Breast epithelium (tissue), 4 donors: ENCODE data around the gene TMEM243. TPM values are rescaled to one million over a fixed set of nuclear protein-coding genes. Genes with fewer than 3 reads are reported as not detected.
A peak's percentile ranks its signal among the peaks of the same experiment; 100 is the strongest.

Experiments
- DNase-seq, 2 donors: peaks; one replicate each; pipeline ENCODE4 v3.0.0-alpha.2; 2019; ENCODE audit warnings: low spot score in 2 of 2
- H3K27ac ChIP-seq, 2 donors: fragments of 200-600 bp; sonication (generic) in 1 of 2; one replicate each; pipeline ENCODE4 v1.5.1; 2016 to 2019; ENCODE audit warnings: mild to moderate bottlenecking in 1 of 2
- H3K27me3 ChIP-seq, 2 donors: fragments of 200-600 bp; sonication (generic) in 1 of 2; one replicate each; pipeline versions ENCODE4 v1.5.1 to v1.6.0; 2017 to 2019; ENCODE audit warnings: control low read depth in 1 of 2, mild to moderate bottlenecking in 1 of 2
- H3K36me3 ChIP-seq: fragments of 200-600 bp; one replicate; pipeline ENCODE4 v1.5.1; 2019
- H3K4me1 ChIP-seq, 2 donors: fragments of 200-600 bp; sonication (generic); one replicate each; pipeline ENCODE4 v1.5.1; 2016 to 2019; ENCODE audit warnings: control low read depth in 1 of 2
- H3K4me3 ChIP-seq, 3 donors: fragments of 200-600 bp; sonication (generic); 1 replicate in 2 of 3; 2 replicates in 1 of 3; pipeline ENCODE4 v1.5.1; 2016 to 2019; ENCODE audit warnings: mild to moderate bottlenecking in 3 of 3, moderate library complexity in 2 of 3
- H3K9me3 ChIP-seq, 2 donors: fragments of 200-600 bp; sonication (generic) in 1 of 2; one replicate each; pipeline ENCODE4 v1.5.1; 2016 to 2019; ENCODE audit warnings: control low read depth in 1 of 2
- CTCF ChIP-seq, 3 donors: fragments of 450-650 bp; IDR thresholded peaks; one replicate each; pipeline ENCODE4 v1.5.1; 2016 to 2017; ENCODE audit warnings: antibody characterized with exemption in 3 of 3, mild to moderate bottlenecking in 3 of 3, moderate library complexity in 3 of 3
- POLR2A ChIP-seq: fragments of 450-650 bp; IDR thresholded peaks from one replicate; pipeline ENCODE4 v1.6.1; 2016; ENCODE audit warnings: antibody characterized with exemption, mild to moderate bottlenecking, moderate library complexity
- POLR2AphosphoS5 ChIP-seq, 3 donors: sonication (generic); formaldehyde crosslinking; IDR thresholded peaks; one replicate each; pipeline ENCODE4 v1.6.1; 2017; ENCODE audit warnings: antibody characterized with exemption in 3 of 3
- intact Hi-C: fragments of 100-400 bp; cut with DNase I; formaldehyde crosslinking; loops from one replicate; pipeline ENCODE4 v1.15.1; 2023; ENCODE audit warnings: low total_unique reads
- total RNA-seq, 3 donors: library from RNA; depleted of rRNA; stranded (reverse); fragments of >200 nt; gene quantifications; one replicate each; pipeline ENCODE4 v1.1.0, GENCODE V29; 2016

TMEM243 gene
- total RNA-seq, 3 donors from 2014 or later, result 46.9 to 58.7 (median 50.8) TPM

- intact Hi-C loops, result loop anchor here (2.0 kb wide), 1 partner anchor 67 kb away; no protein-coding TSS in a partner anchor
- peaks cover 3 to 7% of the 10 kb centered on the region in 2 donors for H3K4me1 ChIP-seq
These were observed 1.4 kb downstream of the TMEM243 start for GRCh38 chr7:87217983-87218653.

DNA sequence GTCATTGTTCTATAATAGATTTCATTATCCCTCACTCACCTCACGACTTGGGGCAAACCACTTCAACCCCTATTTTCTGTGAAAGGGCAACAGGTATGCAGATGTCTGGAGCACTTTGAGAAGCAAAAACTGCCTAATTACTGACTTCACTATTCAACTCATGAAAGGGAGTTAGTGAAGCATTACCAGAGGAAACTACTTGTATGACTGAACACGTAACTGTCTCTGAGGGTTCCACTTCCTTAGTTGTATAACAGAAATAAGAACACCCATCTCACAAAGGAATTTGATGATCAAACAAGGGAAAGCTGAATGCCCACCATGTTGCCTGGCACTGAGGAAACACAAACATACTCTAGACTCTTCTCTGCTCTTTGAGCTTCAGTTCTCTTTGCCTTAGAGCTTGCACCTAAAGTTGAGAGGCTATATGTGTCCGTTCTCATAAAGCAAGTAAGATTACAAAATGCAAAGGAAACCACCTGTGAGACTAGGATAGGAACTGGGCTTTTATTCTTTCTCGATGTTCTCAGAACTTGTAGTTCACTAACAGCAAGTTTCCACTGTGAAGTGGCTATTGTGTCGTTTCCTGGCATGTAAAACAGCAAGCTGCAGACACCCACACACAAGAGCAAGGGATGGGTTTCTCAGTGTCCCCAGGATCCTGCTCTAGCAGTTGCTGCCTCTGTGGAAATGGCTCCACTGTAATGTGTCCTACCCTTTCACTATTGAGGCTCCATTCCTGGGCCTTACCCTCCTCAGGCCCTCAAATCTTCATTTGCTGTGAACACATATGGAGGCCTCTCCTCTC lies 2.6 kb downstream of the TMEM243 start:
- H3K27me3 ChIP-seq, result no peaks in the 10 kb centered on the region
- H3K4me3 ChIP-seq, result peak overlapping the region in 1 of 3 donors; percentile 97
- H3K4me1 ChIP-seq, result peaks cover 7 to 8% of the 10 kb centered on the region in 2 donors
- H3K9me3 ChIP-seq, result no peaks in the 10 kb centered on the region
- no peak for DNase-seq
- TF ChIP-seq POLR2AphosphoS5 (IDR thresholded peaks at IDR 0.05), result no peak
- no peak for TF ChIP-seq CTCF (IDR thresholded peaks at IDR 0.05)
- TF ChIP-seq POLR2A, result no peak
- no peaks in the 10 kb centered on the region for H3K36me3 ChIP-seq
- no peak overlapping the region for H3K27ac ChIP-seq
- intact Hi-C loops, result no loop called here

More at GRCh38 chr7:87217983-87218653, 1.4 kb downstream of the TMEM243 start:
- peak overlapping the region; percentile 89 to 94 for H3K27ac ChIP-seq
- no peak for DNase-seq
- H3K9me3 ChIP-seq, result no peaks in the 10 kb centered on the region
- H3K36me3 ChIP-seq, result no peaks in the 10 kb centered on the region
- H3K4me3 ChIP-seq, result peak overlapping the region; percentile 87 to 97 (median 95)
- H3K27me3 ChIP-seq, result no peaks in the 10 kb centered on the region
- TF ChIP-seq POLR2AphosphoS5 (IDR thresholded peaks at IDR 0.05), result no peak
- TF ChIP-seq CTCF (IDR thresholded peaks at IDR 0.05), result no peak
- no peak for TF ChIP-seq POLR2A

DNA sequence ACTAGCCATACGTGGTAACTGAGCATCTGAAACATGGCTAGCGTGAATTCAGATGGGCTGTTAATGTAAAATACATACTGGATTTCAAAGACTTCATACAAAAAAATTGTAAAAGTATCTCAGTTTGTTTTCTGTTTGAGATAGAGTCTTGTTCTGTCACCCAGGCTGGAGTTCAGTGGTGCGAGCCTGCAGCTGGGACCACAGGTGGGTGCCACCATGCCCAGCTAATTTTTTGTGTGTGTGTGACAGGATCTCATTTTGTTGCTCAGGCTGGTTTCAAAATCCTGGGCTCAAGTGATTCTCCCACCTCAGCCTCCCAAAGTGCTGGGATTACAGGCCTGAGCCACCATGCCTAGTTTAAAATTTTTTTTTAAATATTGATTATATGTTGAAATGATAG lies 4.5 kb downstream of the TMEM243 start:
- intact Hi-C loops, result no loop called here
- Histone ChIP-seq H3K4me3 (no peak overlapping the region), H3K36me3 (no peaks in the 10 kb centered on the region), H3K4me1 (peaks cover 0 to 8% of the 10 kb centered on the region in 2 donors), H3K27me3 (no peaks in the 10 kb centered on the region), H3K9me3 (no peaks in the 10 kb centered on the region), H3K27ac (no peak overlapping the region)
- DNase-seq, result no peak
- TF ChIP-seq POLR2A (no peak), POLR2AphosphoS5 (IDR thresholded peaks at IDR 0.05) (no peak), CTCF (IDR thresholded peaks at IDR 0.05) (no peak)

- Histone ChIP-seq H3K4me1 (peaks cover 0 to 8% of the 10 kb centered on the region in 2 donors), H3K4me3 (no peak overlapping the region), H3K27ac (no peak overlapping the region), H3K36me3 (no peaks in the 10 kb centered on the region), H3K9me3 (no peaks in the 10 kb centered on the region), H3K27me3 (no peaks in the 10 kb centered on the region)
- no peak for TF ChIP-seq CTCF (IDR thresholded peaks at IDR 0.05)
- intact Hi-C loops, result no loop called here
- DNase-seq, result no peak
These were observed 5.7 kb downstream of the TMEM243 start for GRCh38 chr7:87213811-87214210.

DNA sequence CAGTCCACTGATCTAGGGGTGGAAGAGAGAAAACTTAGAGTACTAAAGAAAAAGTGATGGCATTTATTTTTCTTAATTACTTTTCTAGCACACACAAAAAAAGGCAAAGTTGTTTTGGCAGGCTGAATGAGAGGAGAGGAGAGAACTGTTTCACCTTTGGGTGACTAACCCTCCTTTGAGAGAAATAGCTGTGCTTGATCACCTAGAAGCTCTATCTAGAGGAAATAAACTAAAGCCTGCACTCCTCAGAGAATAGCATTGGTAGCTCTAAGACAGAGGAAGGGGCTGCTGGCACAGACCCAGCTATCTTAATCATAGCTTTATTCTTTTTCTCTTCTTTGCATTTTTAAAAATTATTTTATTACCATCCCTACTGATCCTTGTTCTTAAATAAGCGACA lies 6.3 kb downstream of the TMEM243 start:
- DNase-seq, result no peak
- no peak overlapping the region for H3K4me3 ChIP-seq
- intact Hi-C loops, result no loop called here

More for the DNA sequence above, 6.3 kb downstream of the TMEM243 start:
- H3K4me1 ChIP-seq, result peaks cover 0 to 8% of the 10 kb centered on the region in 2 donors
- no peaks in the 10 kb centered on the region for H3K9me3 ChIP-seq
- H3K27me3 ChIP-seq, result no peaks in the 10 kb centered on the region
- no peak overlapping the region for H3K27ac ChIP-seq
- no peaks in the 10 kb centered on the region for H3K36me3 ChIP-seq
- no peak for TF ChIP-seq POLR2A
- TF ChIP-seq POLR2AphosphoS5 (IDR thresholded peaks at IDR 0.05), result no peak
- no peak for TF ChIP-seq CTCF (IDR thresholded peaks at IDR 0.05)
